ENCODE results near the gene ARID4A. TPM values are rescaled to one million over a fixed set of nuclear protein-coding genes. Genes with fewer than 3 reads are reported as not detected.

ARID4A gene
- total and polyA plus RNA-seq, 2 of the 13 experiments (the other 11 are each of a cell fraction or from before 2014, with no cell fraction given) = 7.2 to 9.7 TPM

DNA sequence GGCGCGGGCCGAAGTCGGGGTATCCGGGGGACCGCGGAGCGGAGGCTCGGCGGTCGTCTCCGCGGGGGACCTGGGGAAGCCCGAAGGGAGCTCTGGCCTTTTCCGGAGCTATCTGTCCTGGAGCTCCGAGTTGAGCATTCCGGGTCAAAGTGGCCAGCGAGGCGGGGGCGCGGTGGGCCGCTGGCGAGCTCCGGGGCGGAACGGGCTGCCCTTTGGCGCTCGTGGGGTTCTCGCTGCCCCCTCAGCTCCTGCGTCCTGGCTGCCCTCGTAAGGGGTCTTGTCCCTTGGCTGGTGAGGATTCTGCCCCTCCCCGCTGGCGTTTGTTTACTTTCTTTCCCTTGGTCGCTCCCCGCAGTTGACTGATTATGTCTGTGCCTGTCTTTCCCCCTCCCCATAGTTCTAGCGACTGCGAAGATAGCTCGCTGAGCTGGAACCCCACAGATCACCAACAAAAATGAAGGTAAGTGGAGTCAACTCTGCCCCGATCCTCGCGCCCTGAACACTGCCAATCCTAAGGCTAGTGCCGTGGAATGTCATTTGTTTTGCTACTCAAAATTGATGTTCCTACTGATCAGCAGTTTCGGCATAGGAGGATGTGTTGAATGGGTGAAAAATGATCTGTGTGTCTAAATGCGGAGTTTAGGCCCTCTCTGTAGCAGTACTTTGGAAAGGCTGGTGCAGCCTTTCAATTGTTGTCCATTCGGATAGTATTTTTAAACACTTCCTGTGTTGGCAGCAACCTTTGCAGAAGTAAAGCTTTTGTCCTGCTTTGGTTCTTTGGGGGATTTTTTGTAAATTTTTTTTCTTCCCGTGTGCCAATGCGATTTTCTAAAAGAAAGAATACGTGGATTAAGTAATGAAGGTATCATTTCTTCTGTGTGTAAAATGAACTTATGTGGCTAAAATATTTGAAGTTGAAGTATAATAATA lies 1.3 kb downstream of the ARID4A start (continued):
- TF ChIP-seq, protein P1, sequence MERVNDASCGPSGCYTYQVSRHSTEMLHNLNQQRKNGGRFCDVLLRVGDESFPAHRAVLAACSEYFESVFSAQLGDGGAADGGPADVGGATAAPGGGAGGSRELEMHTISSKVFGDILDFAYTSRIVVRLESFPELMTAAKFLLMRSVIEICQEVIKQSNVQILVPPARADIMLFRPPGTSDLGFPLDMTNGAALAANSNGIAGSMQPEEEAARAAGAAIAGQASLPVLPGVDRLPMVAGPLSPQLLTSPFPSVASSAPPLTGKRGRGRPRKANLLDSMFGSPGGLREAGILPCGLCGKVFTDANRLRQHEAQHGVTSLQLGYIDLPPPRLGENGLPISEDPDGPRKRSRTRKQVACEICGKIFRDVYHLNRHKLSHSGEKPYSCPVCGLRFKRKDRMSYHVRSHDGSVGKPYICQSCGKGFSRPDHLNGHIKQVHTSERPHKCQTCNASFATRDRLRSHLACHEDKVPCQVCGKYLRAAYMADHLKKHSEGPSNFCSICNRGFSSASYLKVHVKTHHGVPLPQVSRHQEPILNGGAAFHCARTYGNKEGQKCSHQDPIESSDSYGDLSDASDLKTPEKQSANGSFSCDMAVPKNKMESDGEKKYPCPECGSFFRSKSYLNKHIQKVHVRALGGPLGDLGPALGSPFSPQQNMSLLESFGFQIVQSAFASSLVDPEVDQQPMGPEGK (CRISPR knock-in tag; IDR thresholded peaks at IDR 0.05) = peak; percentile 59; the same call in 1 of the 2 replicates
- TF ChIP-seq, protein P2, sequence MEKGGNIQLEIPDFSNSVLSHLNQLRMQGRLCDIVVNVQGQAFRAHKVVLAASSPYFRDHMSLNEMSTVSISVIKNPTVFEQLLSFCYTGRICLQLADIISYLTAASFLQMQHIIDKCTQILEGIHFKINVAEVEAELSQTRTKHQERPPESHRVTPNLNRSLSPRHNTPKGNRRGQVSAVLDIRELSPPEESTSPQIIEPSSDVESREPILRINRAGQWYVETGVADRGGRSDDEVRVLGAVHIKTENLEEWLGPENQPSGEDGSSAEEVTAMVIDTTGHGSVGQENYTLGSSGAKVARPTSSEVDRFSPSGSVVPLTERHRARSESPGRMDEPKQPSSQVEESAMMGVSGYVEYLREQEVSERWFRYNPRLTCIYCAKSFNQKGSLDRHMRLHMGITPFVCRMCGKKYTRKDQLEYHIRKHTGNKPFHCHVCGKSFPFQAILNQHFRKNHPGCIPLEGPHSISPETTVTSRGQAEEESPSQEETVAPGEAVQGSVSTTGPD (CRISPR knock-in tag; IDR thresholded peaks at IDR 0.05) = no peak
- TF ChIP-seq RBAK (CRISPR knock-in tag; IDR thresholded peaks at IDR 0.05) (no peak), FOSL2 (CRISPR knock-in tag; IDR thresholded peaks at IDR 0.05) (no peak), PAX8 (CRISPR knock-in tag; IDR thresholded peaks at IDR 0.05; ENCODE audit: borderline replicate concordance) (no peak), SNAI1 (CRISPR knock-in tag; IDR thresholded peaks at IDR 0.05; ENCODE audit: borderline replicate concordance) (no peak), ZNF572 (CRISPR knock-in tag; IDR thresholded peaks at IDR 0.05) (no peak), CHCHD3 (CRISPR knock-in tag; IDR thresholded peaks at IDR 0.05) (no peak), EP300 (IDR thresholded peaks at IDR 0.05; ENCODE audit: low read depth in 2 of 2, low read length in 2 of 2) (no peak), EP300 (CRISPR knock-in tag; IDR thresholded peaks at IDR 0.05; ENCODE audit: borderline replicate concordance) (no peak), ARID4A (CRISPR knock-in tag; IDR thresholded peaks at IDR 0.05; ENCODE audit: borderline replicate concordance) (peak; percentile 43; the same call in 1 of the 2 replicates), ZBTB1 (CRISPR knock-in tag; IDR thresholded peaks at IDR 0.05; ENCODE audit: borderline replicate concordance) (no peak), SMAD1 (CRISPR knock-in tag; IDR thresholded peaks at IDR 0.05; ENCODE audit: borderline replicate concordance, low read depth) (no peak), JARID2 (CRISPR knock-in tag; IDR thresholded peaks at IDR 0.05; ENCODE audit: insufficient replicate concordance) (no peak), DPF2 (CRISPR knock-in tag; IDR thresholded peaks at IDR 0.05; ENCODE audit: borderline replicate concordance, low read depth) (no peak), HNF4A (CRISPR knock-in tag; IDR thresholded peaks at IDR 0.05) (no peak)
- TF ChIP-seq, protein P3, sequence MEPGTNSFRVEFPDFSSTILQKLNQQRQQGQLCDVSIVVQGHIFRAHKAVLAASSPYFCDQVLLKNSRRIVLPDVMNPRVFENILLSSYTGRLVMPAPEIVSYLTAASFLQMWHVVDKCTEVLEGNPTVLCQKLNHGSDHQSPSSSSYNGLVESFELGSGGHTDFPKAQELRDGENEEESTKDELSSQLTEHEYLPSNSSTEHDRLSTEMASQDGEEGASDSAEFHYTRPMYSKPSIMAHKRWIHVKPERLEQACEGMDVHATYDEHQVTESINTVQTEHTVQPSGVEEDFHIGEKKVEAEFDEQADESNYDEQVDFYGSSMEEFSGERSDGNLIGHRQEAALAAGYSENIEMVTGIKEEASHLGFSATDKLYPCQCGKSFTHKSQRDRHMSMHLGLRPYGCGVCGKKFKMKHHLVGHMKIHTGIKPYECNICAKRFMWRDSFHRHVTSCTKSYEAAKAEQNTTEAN (CRISPR knock-in tag; conservative IDR thresholded peaks at IDR 0.05) = no peak
- TF ChIP-seq, protein P4, sequence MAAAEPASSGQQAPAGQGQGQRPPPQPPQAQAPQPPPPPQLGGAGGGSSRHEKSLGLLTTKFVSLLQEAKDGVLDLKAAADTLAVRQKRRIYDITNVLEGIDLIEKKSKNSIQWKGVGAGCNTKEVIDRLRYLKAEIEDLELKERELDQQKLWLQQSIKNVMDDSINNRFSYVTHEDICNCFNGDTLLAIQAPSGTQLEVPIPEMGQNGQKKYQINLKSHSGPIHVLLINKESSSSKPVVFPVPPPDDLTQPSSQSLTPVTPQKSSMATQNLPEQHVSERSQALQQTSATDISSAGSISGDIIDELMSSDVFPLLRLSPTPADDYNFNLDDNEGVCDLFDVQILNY (CRISPR knock-in tag; conservative IDR thresholded peaks at IDR 0.05) = no peak

Data from HepG2 (cell line).